ENCODE data around the gene FOXK2. TPM values are rescaled to one million over a fixed set of nuclear protein-coding genes. Genes with fewer than 3 reads are reported as not detected.

FOXK2 gene
- total and polyA plus RNA-seq, 2 of the 8 experiments (the other 6 are each of a cell fraction or from before 2014, with no cell fraction given): 34.7 to 64.9 TPM

- TF ChIP-seq, protein P1, sequence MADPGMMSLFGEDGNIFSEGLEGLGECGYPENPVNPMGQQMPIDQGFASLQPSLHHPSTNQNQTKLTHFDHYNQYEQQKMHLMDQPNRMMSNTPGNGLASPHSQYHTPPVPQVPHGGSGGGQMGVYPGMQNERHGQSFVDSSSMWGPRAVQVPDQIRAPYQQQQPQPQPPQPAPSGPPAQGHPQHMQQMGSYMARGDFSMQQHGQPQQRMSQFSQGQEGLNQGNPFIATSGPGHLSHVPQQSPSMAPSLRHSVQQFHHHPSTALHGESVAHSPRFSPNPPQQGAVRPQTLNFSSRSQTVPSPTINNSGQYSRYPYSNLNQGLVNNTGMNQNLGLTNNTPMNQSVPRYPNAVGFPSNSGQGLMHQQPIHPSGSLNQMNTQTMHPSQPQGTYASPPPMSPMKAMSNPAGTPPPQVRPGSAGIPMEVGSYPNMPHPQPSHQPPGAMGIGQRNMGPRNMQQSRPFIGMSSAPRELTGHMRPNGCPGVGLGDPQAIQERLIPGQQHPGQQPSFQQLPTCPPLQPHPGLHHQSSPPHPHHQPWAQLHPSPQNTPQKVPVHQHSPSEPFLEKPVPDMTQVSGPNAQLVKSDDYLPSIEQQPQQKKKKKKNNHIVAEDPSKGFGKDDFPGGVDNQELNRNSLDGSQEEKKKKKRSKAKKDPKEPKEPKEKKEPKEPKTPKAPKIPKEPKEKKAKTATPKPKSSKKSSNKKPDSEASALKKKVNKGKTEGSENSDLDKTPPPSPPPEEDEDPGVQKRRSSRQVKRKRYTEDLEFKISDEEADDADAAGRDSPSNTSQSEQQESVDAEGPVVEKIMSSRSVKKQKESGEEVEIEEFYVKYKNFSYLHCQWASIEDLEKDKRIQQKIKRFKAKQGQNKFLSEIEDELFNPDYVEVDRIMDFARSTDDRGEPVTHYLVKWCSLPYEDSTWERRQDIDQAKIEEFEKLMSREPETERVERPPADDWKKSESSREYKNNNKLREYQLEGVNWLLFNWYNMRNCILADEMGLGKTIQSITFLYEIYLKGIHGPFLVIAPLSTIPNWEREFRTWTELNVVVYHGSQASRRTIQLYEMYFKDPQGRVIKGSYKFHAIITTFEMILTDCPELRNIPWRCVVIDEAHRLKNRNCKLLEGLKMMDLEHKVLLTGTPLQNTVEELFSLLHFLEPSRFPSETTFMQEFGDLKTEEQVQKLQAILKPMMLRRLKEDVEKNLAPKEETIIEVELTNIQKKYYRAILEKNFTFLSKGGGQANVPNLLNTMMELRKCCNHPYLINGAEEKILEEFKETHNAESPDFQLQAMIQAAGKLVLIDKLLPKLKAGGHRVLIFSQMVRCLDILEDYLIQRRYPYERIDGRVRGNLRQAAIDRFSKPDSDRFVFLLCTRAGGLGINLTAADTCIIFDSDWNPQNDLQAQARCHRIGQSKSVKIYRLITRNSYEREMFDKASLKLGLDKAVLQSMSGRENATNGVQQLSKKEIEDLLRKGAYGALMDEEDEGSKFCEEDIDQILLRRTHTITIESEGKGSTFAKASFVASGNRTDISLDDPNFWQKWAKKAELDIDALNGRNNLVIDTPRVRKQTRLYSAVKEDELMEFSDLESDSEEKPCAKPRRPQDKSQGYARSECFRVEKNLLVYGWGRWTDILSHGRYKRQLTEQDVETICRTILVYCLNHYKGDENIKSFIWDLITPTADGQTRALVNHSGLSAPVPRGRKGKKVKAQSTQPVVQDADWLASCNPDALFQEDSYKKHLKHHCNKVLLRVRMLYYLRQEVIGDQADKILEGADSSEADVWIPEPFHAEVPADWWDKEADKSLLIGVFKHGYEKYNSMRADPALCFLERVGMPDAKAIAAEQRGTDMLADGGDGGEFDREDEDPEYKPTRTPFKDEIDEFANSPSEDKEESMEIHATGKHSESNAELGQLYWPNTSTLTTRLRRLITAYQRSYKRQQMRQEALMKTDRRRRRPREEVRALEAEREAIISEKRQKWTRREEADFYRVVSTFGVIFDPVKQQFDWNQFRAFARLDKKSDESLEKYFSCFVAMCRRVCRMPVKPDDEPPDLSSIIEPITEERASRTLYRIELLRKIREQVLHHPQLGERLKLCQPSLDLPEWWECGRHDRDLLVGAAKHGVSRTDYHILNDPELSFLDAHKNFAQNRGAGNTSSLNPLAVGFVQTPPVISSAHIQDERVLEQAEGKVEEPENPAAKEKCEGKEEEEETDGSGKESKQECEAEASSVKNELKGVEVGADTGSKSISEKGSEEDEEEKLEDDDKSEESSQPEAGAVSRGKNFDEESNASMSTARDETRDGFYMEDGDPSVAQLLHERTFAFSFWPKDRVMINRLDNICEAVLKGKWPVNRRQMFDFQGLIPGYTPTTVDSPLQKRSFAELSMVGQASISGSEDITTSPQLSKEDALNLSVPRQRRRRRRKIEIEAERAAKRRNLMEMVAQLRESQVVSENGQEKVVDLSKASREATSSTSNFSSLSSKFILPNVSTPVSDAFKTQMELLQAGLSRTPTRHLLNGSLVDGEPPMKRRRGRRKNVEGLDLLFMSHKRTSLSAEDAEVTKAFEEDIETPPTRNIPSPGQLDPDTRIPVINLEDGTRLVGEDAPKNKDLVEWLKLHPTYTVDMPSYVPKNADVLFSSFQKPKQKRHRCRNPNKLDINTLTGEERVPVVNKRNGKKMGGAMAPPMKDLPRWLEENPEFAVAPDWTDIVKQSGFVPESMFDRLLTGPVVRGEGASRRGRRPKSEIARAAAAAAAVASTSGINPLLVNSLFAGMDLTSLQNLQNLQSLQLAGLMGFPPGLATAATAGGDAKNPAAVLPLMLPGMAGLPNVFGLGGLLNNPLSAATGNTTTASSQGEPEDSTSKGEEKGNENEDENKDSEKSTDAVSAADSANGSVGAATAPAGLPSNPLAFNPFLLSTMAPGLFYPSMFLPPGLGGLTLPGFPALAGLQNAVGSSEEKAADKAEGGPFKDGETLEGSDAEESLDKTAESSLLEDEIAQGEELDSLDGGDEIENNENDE (IDR thresholded peaks at IDR 0.05; ENCODE audit: insufficient replicate concordance, low read length): no peak
- TF ChIP-seq JUN (IDR thresholded peaks at IDR 0.05; ENCODE audit: low read depth, low read length) (no peak), TAF1 (IDR thresholded peaks at IDR 0.05; ENCODE audit: low read depth, low read length) (no peak), MAX (IDR thresholded peaks at IDR 0.05) (peak; percentile 20; the same call in 1 of the 2 replicates), TBP (IDR thresholded peaks at IDR 0.05; ENCODE audit: low read depth, low read length) (0 out of 2 replicates have a peak, but pooled peaks have one; percentile 32), HDAC2 (IDR thresholded peaks at IDR 0.05; ENCODE audit: borderline replicate concordance in 1 of 2, low read depth in 2 of 2, low read length in 2 of 2) (no peak), POLR2A (IDR thresholded peaks at IDR 0.05; ENCODE audit: control extremely low read depth in 1 of 2, low read depth in 2 of 2, low read length in 2 of 2) (0 out of 3 replicates have a peak, but pooled peaks of 1 of the 2 experiments have one; percentile 20), RAD21 (IDR thresholded peaks at IDR 0.05 in 1 of 2, conservative IDR thresholded peaks at IDR 0.05 in 1 of 2; ENCODE audit: low read depth in 2 of 2, low read length in 2 of 2) (no peak)
Observed at GRCh38 chr17:82495844-82496528, 23.5 kb upstream of the FOXK2 start (continued).
